HG02678 (cell line): ENCODE results near the gene LNPK.
"Not testable (repeated sequence)": the region's sequence is repeated elsewhere in the genome, so short reads cannot be mapped to it uniquely, and the experiment has no call there.

Experiments used
- ATAC-seq: cut with Tn5 transposase; IDR thresholded peaks from one replicate; pipeline ENCODE4 v1.9.1; 2021; ENCODE audit warnings: mild to moderate bottlenecking, moderate library complexity; ENCODE audit not compliant: unreplicated experiment

LNPK gene

GRCh38 chr2:175973373-175973772 lies 28.7 kb downstream of the LNPK start:
- no peak for ATAC-seq

DNA sequence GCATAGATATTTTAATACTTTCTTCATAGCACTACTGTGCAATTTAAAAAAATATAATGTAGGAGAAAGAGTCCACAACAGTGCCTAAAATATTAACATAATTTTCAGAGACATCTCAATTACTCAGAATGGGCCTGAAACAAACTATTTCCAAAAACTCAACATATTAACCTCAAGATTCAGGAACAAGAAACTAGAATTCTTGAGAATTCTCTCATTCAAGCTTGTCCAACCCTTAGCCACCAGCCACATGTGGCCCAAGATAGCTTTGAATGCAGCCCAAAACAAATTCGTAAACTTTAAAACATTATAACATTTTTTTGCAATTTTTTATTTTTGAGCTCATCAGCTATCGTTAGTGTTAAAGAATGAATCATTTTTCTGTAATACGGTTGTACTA lies 35.2 kb downstream of the LNPK start:
- ATAC-seq = no peak

DNA sequence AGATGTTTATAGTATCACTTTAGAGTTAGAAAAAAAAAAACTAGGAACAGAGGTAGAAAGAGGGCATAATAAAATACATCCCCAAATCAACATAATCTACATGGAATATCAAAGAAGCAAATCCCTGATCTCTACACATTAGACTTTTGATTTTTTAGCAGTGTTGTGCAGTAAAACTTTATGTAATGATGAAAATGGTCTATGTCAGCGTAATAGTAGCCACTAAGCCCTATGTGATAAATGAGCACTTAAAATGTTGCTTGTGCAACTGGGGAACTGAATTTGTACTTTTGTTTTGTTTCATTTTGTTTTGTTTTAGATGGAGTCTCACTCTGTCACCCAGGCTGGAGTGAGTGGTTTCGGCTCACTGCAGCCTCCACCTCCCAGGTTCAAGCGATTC lies 36.3 kb downstream of the LNPK start:
- ATAC-seq = no peak

GRCh38 chr2:175964195-175964594 lies 37.9 kb downstream of the LNPK start:
- no peak for ATAC-seq

GRCh38 chr2:175963171-175963570 lies 38.9 kb downstream of the LNPK start:
- not testable (repeated sequence) for ATAC-seq

DNA sequence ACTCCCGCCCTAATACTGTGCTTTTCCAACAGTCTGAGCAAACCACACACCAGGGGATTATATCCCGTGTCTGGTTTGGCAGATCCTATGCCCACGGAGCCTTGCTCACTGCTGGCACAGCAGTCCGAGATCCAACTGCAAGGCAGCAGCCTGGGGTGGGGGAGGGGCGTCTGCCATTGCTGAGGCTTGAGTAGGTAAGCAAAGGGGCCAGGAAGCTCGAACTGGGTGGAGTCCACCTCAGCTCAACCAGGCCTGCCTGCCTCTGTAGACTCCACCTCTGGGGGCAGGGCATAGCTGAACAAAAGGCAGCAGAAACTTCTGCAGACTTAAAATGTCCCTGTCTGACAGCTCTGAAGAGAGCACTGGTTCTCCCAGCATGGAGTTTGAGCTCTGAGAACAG lies 44.2 kb downstream of the LNPK start:
- ATAC-seq = no peak

- ATAC-seq = no peak
Measured at GRCh38 chr2:175955136-175955535, 46.9 kb downstream of the LNPK start.

DNA sequence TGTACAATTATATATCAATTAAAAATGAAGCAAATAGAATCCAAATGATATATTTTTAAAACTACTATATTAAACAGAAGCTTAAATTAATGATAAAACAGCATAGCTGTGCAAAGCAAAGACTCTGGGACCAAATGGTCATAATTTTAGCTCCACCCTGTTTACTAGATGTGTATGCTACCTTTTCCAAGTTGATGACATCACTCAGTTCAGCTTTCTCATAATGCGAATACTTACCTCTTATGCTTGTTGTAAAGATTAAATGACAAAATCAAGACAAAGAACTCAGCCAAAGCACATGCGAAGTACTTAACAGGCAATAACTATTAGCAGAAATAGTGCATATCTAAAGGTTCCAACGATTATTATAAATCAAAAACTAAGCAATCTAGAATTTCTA lies 51.6 kb downstream of the LNPK start:
- ATAC-seq = no peak

- no peak for ATAC-seq
Measured at GRCh38 chr2:175948191-175948590, 53.9 kb downstream of the LNPK start.

DNA sequence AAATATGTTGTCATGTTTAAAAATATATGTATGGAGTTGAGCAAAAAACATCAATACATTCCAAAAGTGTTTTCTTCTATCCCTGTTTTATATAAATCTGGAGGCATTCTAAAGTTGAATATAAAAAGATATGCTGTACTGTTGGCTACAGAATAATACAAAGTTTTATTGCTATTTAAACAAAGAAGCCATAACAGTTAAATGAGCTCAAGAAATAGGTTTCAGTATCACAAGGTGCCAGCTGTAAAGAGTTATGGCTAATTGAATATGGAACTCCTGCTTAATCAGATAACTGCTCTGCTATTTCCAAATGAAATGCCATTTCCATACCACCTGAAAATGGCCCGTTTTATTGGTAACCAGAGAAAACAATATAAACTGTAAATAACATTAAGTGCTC lies 55.0 kb downstream of the LNPK start:
- ATAC-seq = no peak

DNA sequence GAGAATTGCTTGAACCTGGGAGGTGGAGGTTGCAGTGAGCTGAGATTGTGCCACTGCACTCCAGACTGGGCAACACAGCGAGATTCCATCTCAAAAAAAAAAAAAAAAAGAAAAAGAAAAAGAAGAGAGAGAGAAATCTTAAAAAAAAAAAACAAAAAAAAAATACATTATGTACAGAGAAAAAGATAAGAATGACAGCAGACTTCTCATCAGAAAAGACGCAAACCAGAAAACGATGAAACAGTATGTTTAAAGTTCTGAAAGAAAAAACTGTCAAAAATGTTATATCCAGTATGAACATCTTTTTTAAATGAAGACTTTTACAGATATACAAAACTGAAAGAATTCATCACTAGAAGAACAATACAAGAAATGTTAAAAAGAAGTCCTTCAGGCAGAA lies 60.4 kb downstream of the LNPK start:
- no peak for ATAC-seq

DNA sequence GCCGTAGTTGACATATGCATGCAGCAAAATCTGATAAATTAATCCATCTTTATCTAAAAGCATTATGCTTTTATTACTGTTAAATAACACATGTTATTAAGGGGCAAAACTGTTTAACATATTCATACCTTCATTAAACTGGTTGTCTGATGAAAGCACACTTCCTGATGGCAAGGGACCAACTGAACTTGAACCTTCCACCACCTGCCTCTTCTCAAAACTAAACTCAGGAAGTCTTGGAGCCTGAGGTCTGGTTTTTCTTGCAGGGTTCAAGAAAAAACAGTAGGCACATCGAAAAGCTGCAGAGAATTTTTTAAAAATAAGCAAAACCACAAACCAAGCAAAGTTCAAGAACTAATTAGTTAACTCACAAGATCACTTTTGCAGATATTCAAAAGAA lies 64.9 kb downstream of the LNPK start:
- ATAC-seq = no peak

GRCh38 chr2:175935289-175936181 lies 66.5 kb downstream of the LNPK start:
- no peak for ATAC-seq

DNA sequence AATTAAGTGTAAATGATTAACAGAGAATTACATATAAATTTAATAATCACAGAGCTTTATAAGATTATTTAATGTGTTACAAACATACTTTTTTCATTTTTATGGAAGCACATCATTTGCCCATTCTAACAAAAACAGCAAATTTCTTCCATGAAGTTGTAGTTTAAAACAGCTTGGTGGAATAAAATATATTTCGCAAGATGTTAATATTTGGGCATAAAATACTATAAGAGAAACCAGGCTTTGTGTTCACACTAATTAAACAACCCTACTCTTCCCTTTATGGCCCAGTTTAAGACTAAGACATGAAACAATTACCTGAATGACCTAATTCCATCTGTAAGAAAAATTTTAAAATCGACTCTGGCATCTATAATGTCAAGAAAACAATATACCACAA lies 69.4 kb downstream of the LNPK start:
- ATAC-seq = no peak

- no peak for ATAC-seq
Measured at GRCh38 chr2:175931805-175932204, 70.3 kb downstream of the LNPK start.

DNA sequence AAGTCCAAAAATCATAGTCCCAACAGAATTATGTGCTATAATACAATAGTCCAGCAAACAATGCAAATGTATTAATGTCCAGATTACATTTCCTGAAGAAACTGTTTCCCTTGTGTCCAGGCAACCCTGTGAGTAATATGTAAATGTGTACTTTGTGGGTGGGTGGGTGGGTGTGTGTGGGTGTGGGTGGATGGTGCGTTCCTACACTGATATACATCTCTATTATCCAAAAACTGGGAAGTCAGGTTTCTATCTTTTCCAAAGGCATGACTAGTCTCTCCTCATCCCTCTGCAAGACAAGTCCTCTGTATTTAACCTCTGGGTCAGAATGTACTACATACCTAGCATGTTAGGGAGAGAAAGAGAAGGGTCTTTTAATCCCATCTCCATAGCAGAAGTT lies 71.6 kb downstream of the LNPK start:
- ATAC-seq = no peak

DNA sequence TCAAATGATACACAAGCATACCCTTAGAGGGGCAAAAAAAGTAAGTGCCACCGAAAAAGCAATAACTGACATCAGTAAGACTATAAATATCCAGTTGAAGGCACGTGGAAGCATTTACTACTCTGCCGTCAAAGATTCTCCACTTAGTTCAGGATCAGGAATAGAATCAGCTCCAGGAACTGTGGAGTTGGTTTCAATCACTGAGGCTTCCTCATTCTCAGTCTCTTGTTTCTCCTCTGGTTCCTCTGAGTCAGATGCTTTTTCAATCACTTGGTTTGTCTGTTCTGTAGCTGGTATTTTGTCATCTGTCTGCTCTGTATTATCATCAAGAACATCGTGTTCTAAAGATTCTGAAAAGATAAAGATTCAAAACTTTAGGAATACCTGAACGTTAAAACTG lies 72.2 kb downstream of the LNPK start:
- ATAC-seq = no peak

- no peak for ATAC-seq
Measured at GRCh38 chr2:175926272-175926671, 75.8 kb downstream of the LNPK start.

GRCh38 chr2:175922160-175922559 lies 79.9 kb downstream of the LNPK start:
- ATAC-seq = no peak

DNA sequence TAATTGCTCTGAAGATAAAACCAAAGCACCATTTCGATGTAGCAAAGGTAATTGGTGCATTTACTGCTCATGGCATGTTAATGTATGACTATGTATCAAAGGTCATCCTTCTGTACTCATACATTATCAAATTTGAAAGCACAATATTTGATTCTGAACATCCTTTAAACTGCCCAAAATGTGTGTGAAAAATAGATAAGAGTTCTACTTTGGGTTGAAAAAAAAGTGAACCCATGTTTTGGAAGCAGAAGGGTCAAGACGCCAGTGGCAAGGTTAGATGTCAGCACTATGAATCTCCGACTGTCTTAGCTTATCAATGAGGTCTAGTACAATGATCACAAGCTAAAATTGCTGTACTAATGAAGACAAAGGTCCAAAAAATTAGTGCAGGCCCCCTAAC lies 83.1 kb downstream of the LNPK start:
- ATAC-seq = no peak

DNA sequence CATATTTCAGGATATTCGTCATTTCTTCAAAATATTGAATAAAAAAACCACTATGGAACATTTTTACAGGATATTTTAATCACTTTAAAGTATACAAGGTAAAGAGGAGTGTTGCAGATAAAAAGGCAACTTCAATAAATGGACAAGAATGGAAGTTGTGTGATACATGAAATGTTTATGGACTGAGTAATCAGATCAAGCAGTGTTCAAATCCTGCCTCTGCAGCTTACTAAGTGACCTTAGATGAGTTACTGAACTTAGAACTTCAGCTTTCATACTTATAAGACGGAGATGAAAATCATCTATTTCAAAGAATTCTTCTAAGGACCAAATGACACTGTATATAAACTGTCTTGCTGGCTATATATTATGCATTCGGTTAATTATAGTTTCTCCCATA lies 87.2 kb downstream of the LNPK start:
- no peak for ATAC-seq

DNA sequence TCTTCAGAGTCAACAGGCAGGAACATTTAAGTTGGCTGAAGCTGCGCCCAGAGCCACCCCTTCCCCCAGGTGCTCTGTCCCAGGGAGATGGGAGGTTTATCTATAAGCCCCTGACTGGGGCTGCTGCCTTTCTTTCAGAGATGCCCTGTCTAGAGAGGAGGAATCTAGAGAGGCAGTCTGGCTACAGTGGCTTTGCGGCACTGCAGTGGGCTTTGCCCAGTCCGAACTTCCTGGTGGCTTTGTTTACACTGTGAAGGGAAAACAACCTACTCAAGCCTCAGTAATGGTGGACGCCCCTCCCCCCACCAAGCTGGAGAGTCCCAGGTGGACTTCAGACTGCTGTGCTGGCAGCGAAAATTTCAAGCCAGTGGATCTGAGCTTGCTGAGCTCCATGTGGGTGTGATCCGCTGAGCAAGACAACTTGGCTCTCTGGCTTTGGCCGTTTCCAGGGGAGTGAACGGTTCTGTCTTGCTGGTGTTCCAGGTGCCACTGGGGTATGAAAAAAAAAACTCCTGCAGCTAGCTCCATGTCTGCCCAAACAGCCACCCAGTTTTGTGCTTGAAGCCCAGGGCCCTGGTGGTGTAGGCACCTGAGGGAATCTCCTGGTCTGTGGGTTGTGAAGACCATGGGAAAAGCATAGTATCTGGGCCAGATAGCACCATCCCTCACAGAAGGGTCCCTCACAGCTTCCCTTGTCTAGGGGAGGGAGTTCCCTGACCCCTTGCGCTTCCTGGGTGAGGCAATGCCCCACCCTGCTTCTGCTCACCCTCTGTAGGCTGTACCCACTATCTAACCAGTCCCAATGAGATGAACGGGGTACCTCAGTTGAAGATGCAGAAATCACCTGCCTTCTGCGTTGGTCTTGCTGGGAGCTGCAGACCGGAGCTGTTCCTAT lies 88.0 kb downstream of the LNPK start:
- not testable (repeated sequence) for ATAC-seq
